ENCODE measurements around the gene SHROOM3. TPM values are rescaled to one million over a fixed set of nuclear protein-coding genes. Genes with fewer than 3 reads are reported as not detected.

The SHROOM3 gene
- total RNA-seq, 2 experiments from 2014 or later = not detected

DNA sequence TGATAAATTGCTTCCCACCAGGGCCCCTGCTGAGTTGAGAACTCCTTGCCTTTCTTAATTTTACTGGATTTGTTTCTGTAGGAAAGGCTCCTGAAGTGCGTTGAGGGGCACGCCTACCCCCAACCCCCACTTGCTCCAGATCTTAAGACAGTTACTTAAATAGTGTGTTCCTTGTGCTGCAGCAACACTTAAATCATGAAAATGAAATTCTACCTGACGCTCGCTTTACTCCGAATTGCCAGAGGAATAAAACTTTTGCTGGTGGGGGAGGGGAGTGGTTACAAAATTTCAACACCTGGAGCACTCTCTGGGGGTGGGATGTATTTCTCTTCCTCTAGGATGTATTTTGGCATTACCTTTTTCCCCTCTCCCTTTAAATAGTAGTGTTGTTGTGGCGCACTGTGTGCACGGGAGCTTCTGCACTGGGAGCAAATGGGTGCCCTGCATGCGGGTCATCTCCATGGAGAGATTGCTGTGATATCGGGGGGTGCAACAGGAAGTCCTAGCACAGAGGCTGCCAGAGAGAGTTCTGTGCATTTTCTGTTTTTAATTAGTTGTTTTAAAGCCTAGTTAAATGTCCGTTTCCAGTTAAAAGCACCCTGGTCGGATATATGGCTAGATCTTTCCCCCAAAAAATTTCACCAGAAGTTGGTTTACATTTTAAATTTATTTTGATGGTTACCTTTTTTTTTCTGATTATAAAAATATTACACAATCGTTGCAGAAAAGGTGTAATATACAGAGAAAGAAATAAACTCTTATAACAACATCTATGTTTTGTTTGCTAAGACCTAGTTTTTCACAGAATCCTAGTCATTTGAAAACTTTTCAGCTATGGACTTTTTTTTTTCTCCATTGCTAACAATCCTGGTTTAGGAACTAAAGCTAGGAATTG is 255.2 kb downstream of the SHROOM3 start:
- H3K27me3 ChIP-seq (ENCODE audit: control insufficient read depth in 1 of 2, insufficient read depth in 2 of 2, low read length in 2 of 2) = peaks cover 33 to 62% of the 10 kb centered on the region in 2 experiments
- intact Hi-C loops (cut with DNase I, micrococcal nuclease) = no loop called here
- H3K27ac Mint-ChIP-seq = no peak overlapping the region
- DNase-seq (no peak), ATAC-seq (ENCODE audit: poor library complexity) (no peak)
- no peak overlapping the region for H3K27ac ChIP-seq (ENCODE audit: low read depth in 1 of 2, low read length in 2 of 2)
- peaks cover 76% of the 10 kb centered on the region for H3K27me3 Mint-ChIP-seq
- H3K4me1 Mint-ChIP-seq (ENCODE audit: low read depth) = peaks cover 19% of the 10 kb centered on the region
- ChIA-PET POLR2A (interaction anchor here (0.6 kb wide), 1 partner anchor 1037 kb away, joined by 3 read pairs; no protein-coding TSS in a partner anchor), CTCF (no interaction called here)
- H3K4me1 ChIP-seq (ENCODE audit: insufficient read depth, low read length) = peaks cover 15% of the 10 kb centered on the region
- TF ChIP-seq, protein P1, sequence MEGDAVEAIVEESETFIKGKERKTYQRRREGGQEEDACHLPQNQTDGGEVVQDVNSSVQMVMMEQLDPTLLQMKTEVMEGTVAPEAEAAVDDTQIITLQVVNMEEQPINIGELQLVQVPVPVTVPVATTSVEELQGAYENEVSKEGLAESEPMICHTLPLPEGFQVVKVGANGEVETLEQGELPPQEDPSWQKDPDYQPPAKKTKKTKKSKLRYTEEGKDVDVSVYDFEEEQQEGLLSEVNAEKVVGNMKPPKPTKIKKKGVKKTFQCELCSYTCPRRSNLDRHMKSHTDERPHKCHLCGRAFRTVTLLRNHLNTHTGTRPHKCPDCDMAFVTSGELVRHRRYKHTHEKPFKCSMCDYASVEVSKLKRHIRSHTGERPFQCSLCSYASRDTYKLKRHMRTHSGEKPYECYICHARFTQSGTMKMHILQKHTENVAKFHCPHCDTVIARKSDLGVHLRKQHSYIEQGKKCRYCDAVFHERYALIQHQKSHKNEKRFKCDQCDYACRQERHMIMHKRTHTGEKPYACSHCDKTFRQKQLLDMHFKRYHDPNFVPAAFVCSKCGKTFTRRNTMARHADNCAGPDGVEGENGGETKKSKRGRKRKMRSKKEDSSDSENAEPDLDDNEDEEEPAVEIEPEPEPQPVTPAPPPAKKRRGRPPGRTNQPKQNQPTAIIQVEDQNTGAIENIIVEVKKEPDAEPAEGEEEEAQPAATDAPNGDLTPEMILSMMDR (IDR thresholded peaks at IDR 0.05) = no peak
- H3K4me3 ChIP-seq (ENCODE audit: low read length) = peak overlapping the region; percentile 21
- H3K36me3 Mint-ChIP-seq (ENCODE audit: low read depth) = no peaks in the 10 kb centered on the region
- peak overlapping the region; percentile 77 for H3K4me3 Mint-ChIP-seq
- no peaks in the 10 kb centered on the region for H3K36me3 ChIP-seq (ENCODE audit: insufficient read depth, low read length)
- no peaks in the 10 kb centered on the region for H3K9me3 ChIP-seq (ENCODE audit: control insufficient read depth in 1 of 2, insufficient read depth in 1 of 2, low read length in 2 of 2)
- no peaks in the 10 kb centered on the region for H3K9me3 Mint-ChIP-seq

GRCh38 chr4:76690906-76691275 is 255.9 kb downstream of the SHROOM3 start:
- Histone ChIP-seq H3K36me3 (ENCODE audit: insufficient read depth, low read length) (no peaks in the 10 kb centered on the region), H3K27ac (ENCODE audit: low read depth in 1 of 2, low read length in 2 of 2) (no peak overlapping the region), H3K4me3 (ENCODE audit: low read length) (no peak overlapping the region), H3K4me1 (ENCODE audit: insufficient read depth, low read length) (peaks cover 15% of the 10 kb centered on the region), H3K9me3 (ENCODE audit: control insufficient read depth in 1 of 2, insufficient read depth in 1 of 2, low read length in 2 of 2) (no peaks in the 10 kb centered on the region), H3K27me3 (ENCODE audit: control insufficient read depth in 1 of 2, insufficient read depth in 2 of 2, low read length in 2 of 2) (peaks cover 36 to 62% of the 10 kb centered on the region in 2 experiments)
- POLR2A ChIA-PET = interaction anchor here (0.6 kb wide), 1 partner anchor 1038 kb away, joined by 3 read pairs; no protein-coding TSS in a partner anchor
- peaks cover 19% of the 10 kb centered on the region for H3K4me1 Mint-ChIP-seq (ENCODE audit: low read depth)
- no peak overlapping the region for H3K27ac Mint-ChIP-seq
- no peak overlapping the region for H3K4me3 Mint-ChIP-seq
- H3K27me3 Mint-ChIP-seq = peaks cover 82% of the 10 kb centered on the region
- TF ChIP-seq, protein P1 (IDR thresholded peaks at IDR 0.05) = no peak
- intact Hi-C loops (cut with DNase I, micrococcal nuclease) = no loop called here
- H3K9me3 Mint-ChIP-seq = no peaks in the 10 kb centered on the region
- CTCF ChIA-PET = no interaction called here
- DNase-seq = no peak
- ATAC-seq (ENCODE audit: poor library complexity) = no peak
- H3K36me3 Mint-ChIP-seq (ENCODE audit: low read depth) = no peaks in the 10 kb centered on the region

GRCh38 chr4:76691807-76692582 is 257.0 kb downstream of the SHROOM3 start:
- Mint-ChIP-seq H3K4me3 (no peak overlapping the region), H3K36me3 (ENCODE audit: low read depth) (no peaks in the 10 kb centered on the region), H3K27me3 (peaks cover 91% of the 10 kb centered on the region), H3K27ac (no peak overlapping the region), H3K9me3 (no peaks in the 10 kb centered on the region), H3K4me1 (ENCODE audit: low read depth) (peaks cover 19% of the 10 kb centered on the region)
- Histone ChIP-seq H3K4me1 (ENCODE audit: insufficient read depth, low read length) (peaks cover 15% of the 10 kb centered on the region), H3K9me3 (ENCODE audit: control insufficient read depth in 1 of 2, insufficient read depth in 1 of 2, low read length in 2 of 2) (no peaks in the 10 kb centered on the region), H3K36me3 (ENCODE audit: insufficient read depth, low read length) (no peaks in the 10 kb centered on the region), H3K4me3 (ENCODE audit: low read length) (no peak overlapping the region), H3K27ac (ENCODE audit: low read depth in 1 of 2, low read length in 2 of 2) (no peak overlapping the region), H3K27me3 (ENCODE audit: control insufficient read depth in 1 of 2, insufficient read depth in 2 of 2, low read length in 2 of 2) (peaks cover 41 to 63% of the 10 kb centered on the region in 2 experiments)
- no peak for DNase-seq
- CTCF ChIA-PET = no interaction called here
- POLR2A ChIA-PET = no interaction called here
- ATAC-seq (ENCODE audit: poor library complexity) = no peak
- intact Hi-C loops (cut with DNase I, micrococcal nuclease) = no loop called here
- TF ChIP-seq, protein P1 (IDR thresholded peaks at IDR 0.05) = no peak
